Stimulated activated naive CD8-positive, alpha-beta T cell treated with anti-CD3 and anti-CD28 coated beads, Interleukin-15, Interleukin-2, amounts not matched to agents 100 ng/mL and 50 ng/mL, for 24 hours (primary cell): ENCODE data around the gene CDKAL1.

Experiments
- H3K27ac Mint-ChIP-seq: one replicate; pipeline ENCODE4 v1.8.0; 2021; ENCODE audit warnings: mild to moderate bottlenecking, mixed read lengths
- H3K27me3 Mint-ChIP-seq: one replicate; pipeline ENCODE4 v1.8.0; 2021; ENCODE audit warnings: mixed read lengths
- H3K36me3 Mint-ChIP-seq: one replicate; pipeline ENCODE4 v1.8.0; 2021; ENCODE audit warnings: low read depth, mixed read lengths
- H3K4me1 Mint-ChIP-seq: one replicate; pipeline ENCODE4 v1.8.0; 2021; ENCODE audit warnings: low read depth, mixed read lengths
- H3K4me3 Mint-ChIP-seq: one replicate; pipeline ENCODE4 v1.8.0; 2021; ENCODE audit warnings: mild to moderate bottlenecking, mixed read lengths
- H3K9me3 Mint-ChIP-seq: one replicate; pipeline ENCODE4 v1.8.0; 2021; ENCODE audit warnings: mixed read lengths

Gene CDKAL1

DNA sequence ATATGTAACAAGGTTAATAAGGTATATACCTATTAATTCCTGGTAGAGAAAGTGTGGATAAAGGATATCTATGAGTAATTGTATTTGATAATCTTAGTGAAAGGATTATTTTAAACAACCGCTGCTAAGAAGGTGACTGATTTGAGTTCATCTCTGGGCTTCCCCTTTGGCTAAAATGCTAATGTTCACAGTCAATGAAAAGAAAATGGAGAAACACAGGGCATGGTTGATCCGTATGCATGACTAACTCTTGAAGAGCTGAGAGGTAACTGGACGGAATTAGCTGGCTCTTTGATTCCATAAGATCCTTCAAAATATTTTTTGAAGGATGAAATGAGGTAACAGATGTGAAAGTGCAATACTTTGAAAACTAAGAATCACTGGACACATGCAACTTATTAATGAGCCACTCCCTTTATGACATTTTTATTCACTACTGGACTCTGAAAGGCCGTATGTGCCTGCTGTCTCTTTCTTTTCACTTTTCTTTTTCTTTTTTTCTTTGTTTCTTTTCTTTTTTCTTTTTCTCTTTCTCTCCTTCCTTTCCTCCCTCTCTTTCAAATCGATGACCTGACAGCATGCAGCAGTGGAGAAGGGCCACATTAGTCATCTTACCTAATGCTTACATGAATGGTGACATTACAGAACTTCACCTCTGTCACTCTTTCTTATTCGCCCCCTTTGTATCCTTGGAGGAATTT lies 464.6 kb downstream of the CDKAL1 start:
- H3K9me3 Mint-ChIP-seq, result peaks cover 2% of the 10 kb centered on the region
- no peaks in the 10 kb centered on the region for H3K27me3 Mint-ChIP-seq
- H3K4me1 Mint-ChIP-seq, result peaks cover 3% of the 10 kb centered on the region
- peaks cover 57% of the 10 kb centered on the region for H3K36me3 Mint-ChIP-seq
- peak overlapping the region; percentile 32 for H3K27ac Mint-ChIP-seq
- H3K4me3 Mint-ChIP-seq, result no peak overlapping the region

DNA sequence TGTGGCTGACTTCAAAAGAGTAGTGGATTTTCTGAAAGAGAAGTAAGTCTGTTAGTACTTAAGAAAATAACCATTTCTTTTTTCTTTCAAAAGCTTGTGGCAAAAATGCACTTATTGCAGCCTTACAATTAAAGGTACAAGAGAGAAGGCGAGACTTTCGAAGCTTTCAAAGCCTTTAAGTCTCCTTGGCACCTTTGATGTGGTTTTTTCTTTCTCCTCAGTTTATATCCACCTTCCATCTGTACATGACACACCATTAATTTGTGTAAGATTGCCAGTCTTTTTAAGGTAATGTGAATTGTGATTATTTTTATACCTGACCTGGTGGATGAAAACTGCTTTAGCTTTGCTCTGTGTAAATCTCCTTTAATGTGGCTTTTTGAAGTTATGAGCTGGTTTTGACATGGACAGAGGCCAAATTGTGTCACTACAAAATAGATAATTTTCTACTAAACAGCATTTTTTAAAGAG lies 466.1 kb downstream of the CDKAL1 start:
- H3K27ac Mint-ChIP-seq, result no peak overlapping the region
- peaks cover 8% of the 10 kb centered on the region for H3K4me1 Mint-ChIP-seq
- H3K4me3 Mint-ChIP-seq, result no peak overlapping the region
- H3K36me3 Mint-ChIP-seq, result peaks cover 52% of the 10 kb centered on the region
- no peaks in the 10 kb centered on the region for H3K27me3 Mint-ChIP-seq
- no peaks in the 10 kb centered on the region for H3K9me3 Mint-ChIP-seq

DNA sequence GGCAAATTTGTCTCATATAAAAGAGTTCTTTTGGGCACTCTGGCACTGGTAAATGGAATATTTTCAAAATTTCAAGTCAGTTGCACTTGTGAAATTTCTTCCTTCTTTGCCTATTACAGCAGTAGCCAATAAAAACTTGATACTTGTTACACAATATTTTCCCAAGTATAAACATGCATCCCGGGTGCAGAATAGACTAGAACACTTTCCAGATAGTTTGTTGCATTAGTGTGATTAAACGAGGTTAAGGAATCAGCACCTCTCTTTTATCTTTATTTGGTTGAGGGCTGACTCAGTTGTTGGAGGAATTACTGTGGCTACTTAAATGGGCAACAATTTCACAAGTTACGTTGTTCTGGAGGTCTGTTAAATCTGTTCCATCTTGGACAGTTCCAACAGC lies 467.5 kb downstream of the CDKAL1 start:
- H3K4me3 Mint-ChIP-seq, result no peak overlapping the region
- H3K27ac Mint-ChIP-seq, result no peak overlapping the region
- peaks cover 8% of the 10 kb centered on the region for H3K4me1 Mint-ChIP-seq
- H3K36me3 Mint-ChIP-seq, result peaks cover 56% of the 10 kb centered on the region
- H3K27me3 Mint-ChIP-seq, result no peaks in the 10 kb centered on the region
- peaks cover 6% of the 10 kb centered on the region for H3K9me3 Mint-ChIP-seq

DNA sequence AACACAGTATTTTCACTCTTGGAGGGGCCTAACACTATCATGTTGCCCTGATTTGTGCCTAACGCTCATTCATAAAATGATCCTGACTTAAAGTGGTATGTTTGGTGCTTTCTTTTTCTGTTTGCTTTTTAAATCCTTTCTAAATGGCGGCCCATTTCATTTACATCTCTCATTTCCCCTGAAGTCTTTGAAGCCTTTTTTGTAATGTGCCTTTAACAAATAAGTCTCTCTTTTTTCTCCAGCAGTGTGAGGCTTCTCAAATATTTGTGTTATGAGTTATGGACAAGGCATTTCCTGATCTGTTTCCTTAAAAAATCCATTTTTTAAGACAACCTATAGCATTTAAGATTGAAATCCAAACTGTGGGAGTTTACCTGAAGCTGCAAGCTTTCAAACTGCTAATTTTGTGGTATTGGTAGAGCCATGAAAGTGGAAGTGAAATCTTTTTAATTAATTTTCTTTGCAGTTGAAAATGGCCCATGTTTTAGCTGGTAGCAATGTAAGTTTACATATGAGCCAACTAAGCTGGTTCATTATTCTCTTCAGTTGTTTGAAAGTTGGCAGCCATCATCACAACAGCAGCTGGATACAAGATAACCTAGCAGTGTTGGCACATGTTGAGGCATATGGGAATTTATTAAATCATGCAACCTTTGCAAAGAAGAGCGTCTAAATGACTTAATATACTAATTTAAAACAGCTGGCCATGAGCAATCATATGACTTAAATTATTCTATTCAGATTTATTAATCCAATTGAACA lies 469.7 kb downstream of the CDKAL1 start:
- Mint-ChIP-seq H3K27me3 (no peaks in the 10 kb centered on the region), H3K36me3 (peaks cover 61% of the 10 kb centered on the region), H3K9me3 (peaks cover 8% of the 10 kb centered on the region), H3K27ac (no peak overlapping the region), H3K4me1 (peaks cover 8% of the 10 kb centered on the region), H3K4me3 (no peak overlapping the region)

DNA sequence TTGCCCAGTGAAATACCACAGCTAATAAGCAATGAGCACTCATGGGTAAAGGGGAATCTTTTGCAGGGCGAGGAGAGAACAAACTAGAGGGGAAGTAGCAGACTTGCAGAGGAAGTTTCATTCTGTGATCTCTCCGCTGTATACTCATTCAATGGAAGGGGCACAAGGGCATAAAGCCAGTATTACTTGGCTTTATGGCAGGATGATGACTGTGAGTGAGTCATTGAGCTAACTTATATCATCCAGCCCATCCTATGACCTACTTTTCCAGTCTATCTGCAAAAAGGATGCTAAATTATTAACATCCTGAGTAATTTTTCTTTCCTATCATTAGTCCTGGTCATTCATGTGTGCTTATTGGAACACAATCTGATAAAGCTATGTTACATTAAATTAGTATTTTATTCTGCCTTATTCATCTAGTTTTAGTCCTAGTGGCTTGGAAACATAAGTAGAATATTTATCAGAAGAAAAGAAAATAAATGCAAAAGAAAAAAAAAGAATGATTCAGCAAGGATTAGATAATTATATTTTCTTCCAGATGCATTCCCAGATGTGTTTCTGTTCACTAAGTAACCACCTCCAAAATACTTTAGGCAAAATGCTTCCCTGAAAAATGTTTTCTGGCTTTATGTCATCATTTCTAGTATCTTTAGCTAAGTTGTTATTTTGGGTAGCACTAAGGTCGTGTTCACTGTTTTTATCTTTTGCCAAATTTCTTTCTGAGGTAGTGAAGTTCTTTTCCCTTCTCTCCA lies 471.7 kb downstream of the CDKAL1 start:
- peaks cover 8% of the 10 kb centered on the region for H3K9me3 Mint-ChIP-seq
- H3K4me3 Mint-ChIP-seq, result no peak overlapping the region
- H3K4me1 Mint-ChIP-seq, result peaks cover 8% of the 10 kb centered on the region
- H3K27me3 Mint-ChIP-seq, result no peaks in the 10 kb centered on the region
- H3K27ac Mint-ChIP-seq, result no peak overlapping the region
- H3K36me3 Mint-ChIP-seq, result peaks cover 54% of the 10 kb centered on the region

DNA sequence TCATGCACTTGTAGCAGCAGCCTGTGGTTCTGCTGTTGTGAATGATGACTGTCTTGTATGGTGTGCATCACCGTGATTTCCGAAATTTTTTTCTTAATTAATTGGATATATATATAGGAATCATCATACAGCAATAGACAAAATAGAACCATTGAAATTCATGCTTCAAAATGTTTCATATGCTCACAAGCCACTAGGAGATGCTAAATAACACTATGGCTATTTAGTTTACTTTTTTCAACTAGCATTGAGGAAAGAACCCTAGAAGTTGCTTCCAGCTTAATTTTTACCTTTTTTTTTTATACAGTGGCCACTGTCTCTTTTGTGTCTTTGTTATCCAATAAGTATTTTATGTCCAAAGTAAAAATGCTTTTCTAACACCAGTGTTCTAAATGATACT lies 485.4 kb downstream of the CDKAL1 start:
- peaks cover 3% of the 10 kb centered on the region for H3K4me1 Mint-ChIP-seq
- H3K4me3 Mint-ChIP-seq, result no peak overlapping the region
- no peak overlapping the region for H3K27ac Mint-ChIP-seq
- H3K9me3 Mint-ChIP-seq, result peaks cover 18% of the 10 kb centered on the region
- H3K27me3 Mint-ChIP-seq, result no peaks in the 10 kb centered on the region
- H3K36me3 Mint-ChIP-seq, result peaks cover 36% of the 10 kb centered on the region

DNA sequence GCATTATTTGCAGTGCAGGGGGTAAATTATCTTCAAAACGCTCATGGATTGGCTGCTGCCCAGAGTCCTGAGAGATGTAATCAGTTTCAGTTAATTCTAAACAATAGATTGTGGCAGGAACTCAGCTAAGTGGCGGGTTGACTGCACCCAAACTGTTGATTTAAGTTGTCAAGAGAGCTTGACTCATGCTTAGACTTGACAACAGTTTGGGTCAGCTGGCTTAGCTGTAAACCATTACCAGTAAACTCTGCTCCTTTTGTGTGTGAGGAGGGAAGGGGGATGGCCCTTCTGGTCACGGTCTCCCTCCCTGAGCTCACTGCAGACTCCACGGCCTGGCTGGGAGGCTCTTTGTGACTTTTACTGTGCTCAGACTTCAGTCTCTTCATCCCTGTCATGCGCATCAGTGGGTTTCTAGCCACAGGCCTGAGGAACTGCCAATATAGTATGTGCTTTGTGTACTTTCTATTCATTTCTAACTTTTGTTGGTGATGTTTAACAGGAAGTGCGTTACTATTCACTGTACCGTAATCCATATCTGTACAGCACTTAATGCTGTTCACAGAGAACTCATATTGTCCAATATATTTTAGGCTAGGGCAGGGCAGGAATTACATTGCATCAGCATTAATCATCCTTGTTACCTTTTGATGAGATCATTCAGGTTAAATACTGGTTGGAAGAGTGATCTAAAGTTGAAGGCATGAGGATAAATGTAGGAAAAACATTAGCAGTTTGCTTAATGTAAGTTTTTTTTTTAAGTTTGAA lies 488.3 kb downstream of the CDKAL1 start:
- Mint-ChIP-seq H3K36me3 (peaks cover 36% of the 10 kb centered on the region), H3K4me1 (peaks cover 3% of the 10 kb centered on the region), H3K9me3 (peaks cover 22% of the 10 kb centered on the region), H3K4me3 (no peak overlapping the region), H3K27me3 (no peaks in the 10 kb centered on the region), H3K27ac (no peak overlapping the region)

DNA sequence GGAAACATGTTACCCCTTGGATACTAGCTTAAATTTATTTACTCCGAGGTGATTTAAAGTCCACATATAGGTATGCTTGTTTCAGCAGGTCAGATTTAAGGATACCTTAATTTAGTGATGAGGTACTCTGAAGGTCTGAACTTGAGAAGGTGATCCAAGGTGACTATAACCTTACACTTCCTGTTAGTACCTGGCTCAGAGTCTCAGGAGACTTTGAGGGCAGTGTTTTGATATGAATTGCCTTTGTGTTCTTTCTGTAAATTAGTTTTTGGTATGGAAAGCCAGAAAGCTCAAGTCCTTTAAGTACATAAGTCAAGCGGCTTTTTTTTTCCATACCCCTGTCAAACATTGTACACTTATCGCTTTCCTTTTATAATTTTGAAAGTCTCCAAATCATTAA lies 489.0 kb downstream of the CDKAL1 start:
- peaks cover 25% of the 10 kb centered on the region for H3K9me3 Mint-ChIP-seq
- no peak overlapping the region for H3K4me3 Mint-ChIP-seq

DNA sequence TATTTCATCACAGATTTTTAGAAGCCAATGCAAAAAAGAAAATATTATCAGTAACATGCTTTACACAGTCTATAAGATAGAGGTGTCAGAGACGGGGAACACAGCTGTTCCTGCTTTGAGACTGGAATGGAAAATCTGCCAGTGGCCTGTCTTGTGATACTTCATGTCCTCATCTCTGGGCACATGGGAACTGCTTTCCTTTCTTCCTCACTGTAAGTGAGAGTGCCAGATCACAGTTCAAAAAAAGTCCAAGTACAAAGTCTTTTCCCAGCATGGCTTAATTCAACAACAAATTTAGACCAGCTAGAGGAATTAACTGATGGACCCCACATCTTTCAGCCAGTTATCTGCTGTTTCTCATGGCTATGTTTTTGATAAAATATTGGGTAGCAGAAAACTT lies 490.4 kb downstream of the CDKAL1 start:
- H3K36me3 Mint-ChIP-seq, result peaks cover 54% of the 10 kb centered on the region
- no peak overlapping the region for H3K4me3 Mint-ChIP-seq
- no peak overlapping the region for H3K27ac Mint-ChIP-seq
- peaks cover 25% of the 10 kb centered on the region for H3K9me3 Mint-ChIP-seq
- peaks cover 3% of the 10 kb centered on the region for H3K4me1 Mint-ChIP-seq
- no peaks in the 10 kb centered on the region for H3K27me3 Mint-ChIP-seq

More for the DNA sequence above, 489.0 kb downstream of the CDKAL1 start:
- no peaks in the 10 kb centered on the region for H3K27me3 Mint-ChIP-seq
- peaks cover 43% of the 10 kb centered on the region for H3K36me3 Mint-ChIP-seq
- no peak overlapping the region for H3K27ac Mint-ChIP-seq
- H3K4me1 Mint-ChIP-seq, result peaks cover 3% of the 10 kb centered on the region

DNA sequence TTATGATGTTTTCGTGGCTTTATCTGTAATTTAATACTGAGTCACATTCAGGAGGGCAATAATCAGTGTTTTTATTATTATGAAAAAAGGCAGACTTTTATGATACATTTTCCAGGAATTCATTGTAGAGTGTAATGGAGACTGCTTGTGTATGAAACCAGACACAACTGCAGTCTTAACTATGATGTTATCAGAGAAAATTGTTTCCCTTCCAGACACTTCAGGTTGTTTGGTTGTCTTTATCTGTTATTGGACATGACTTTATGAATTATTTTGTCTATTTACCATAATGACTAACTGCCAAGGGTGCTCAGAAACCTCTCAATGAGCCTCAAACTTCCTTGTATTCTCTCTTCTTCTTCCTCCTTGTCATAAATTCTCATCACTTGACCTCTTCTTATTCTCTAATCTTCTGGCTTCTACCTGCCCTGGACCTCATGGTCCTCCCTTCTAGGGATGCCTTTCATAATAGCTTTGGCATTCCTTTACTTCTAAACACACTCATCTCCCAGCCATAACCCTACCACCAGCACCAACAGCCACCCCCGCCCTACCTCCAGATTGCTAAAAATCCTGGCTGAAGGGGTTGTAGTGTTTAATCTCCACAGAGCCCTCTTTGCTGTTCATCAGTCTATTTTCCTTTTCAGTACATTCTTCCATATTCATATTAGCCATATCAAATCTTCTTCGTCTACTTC lies 492.5 kb downstream of the CDKAL1 start:
- peaks cover 3% of the 10 kb centered on the region for H3K4me1 Mint-ChIP-seq
- no peak overlapping the region for H3K4me3 Mint-ChIP-seq
- H3K36me3 Mint-ChIP-seq, result peaks cover 58% of the 10 kb centered on the region
- no peak overlapping the region for H3K27ac Mint-ChIP-seq
- H3K9me3 Mint-ChIP-seq, result peaks cover 21% of the 10 kb centered on the region
- no peaks in the 10 kb centered on the region for H3K27me3 Mint-ChIP-seq

DNA sequence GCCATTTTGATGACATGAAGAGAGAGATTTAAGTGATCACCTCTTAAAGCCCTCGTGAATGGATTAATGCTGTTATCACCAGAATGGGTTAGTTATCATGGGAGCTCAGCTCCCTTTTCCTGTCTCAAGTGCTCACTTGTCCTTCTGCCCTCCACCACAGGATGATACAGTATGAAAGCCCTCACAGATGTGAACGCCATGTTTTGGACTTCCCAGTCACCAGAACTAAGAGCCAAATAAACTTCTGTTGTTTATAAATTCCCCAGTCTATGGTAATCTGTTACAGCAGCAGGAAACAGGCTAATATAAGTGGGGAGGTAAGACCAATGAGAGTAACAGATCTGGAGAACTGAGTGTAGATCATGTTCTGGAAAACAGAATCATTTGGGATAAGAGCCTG lies 493.2 kb downstream of the CDKAL1 start:
- Mint-ChIP-seq H3K4me1 (peaks cover 3% of the 10 kb centered on the region), H3K36me3 (peaks cover 50% of the 10 kb centered on the region), H3K27me3 (no peaks in the 10 kb centered on the region), H3K9me3 (peaks cover 16% of the 10 kb centered on the region), H3K4me3 (no peak overlapping the region), H3K27ac (no peak overlapping the region)

DNA sequence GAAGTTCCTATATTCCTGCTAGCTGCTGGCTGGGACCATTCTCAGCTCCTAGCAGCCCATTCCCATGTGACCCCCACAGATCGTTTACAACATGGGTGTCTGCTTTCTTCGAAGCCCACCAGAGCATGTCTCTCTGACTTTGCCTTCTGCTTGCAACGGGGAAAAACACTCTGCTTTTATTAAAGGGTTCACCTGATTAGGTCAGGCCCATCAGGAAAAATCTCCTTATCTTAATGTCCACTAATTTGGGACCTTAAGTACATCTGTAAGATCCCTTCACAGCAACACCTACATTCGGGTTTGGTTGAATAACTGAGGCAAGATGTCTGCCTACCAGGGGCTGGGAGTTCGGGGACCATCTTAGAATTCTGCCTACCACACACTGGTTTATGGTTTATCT lies 496.9 kb downstream of the CDKAL1 start:
- Mint-ChIP-seq H3K4me3 (no peak overlapping the region), H3K36me3 (peaks cover 42% of the 10 kb centered on the region), H3K27me3 (no peaks in the 10 kb centered on the region), H3K4me1 (no peaks in the 10 kb centered on the region), H3K9me3 (peaks cover 13% of the 10 kb centered on the region), H3K27ac (no peak overlapping the region)

DNA sequence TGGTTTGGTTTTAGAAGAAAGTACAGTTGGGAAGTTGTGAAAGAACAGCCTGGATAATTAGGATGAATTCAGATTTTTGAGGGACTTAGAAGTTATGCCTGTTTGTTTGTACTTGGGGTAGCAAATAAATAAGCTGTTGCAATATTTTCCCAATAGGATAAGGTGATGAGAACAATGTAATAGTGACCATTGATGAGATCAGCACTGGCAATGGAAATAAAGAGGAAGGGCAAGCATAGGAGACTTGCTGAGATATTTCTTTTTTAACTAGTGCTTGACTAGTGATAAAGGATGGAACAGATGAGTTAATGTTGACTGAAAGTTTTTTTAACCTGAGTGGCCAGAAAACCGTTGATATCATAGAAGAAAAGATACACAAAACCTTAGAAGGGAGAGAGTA lies 498.8 kb downstream of the CDKAL1 start:
- Mint-ChIP-seq H3K36me3 (peaks cover 35% of the 10 kb centered on the region), H3K9me3 (no peaks in the 10 kb centered on the region), H3K27me3 (no peaks in the 10 kb centered on the region), H3K4me1 (peaks cover 5% of the 10 kb centered on the region), H3K4me3 (no peak overlapping the region), H3K27ac (no peak overlapping the region)

DNA sequence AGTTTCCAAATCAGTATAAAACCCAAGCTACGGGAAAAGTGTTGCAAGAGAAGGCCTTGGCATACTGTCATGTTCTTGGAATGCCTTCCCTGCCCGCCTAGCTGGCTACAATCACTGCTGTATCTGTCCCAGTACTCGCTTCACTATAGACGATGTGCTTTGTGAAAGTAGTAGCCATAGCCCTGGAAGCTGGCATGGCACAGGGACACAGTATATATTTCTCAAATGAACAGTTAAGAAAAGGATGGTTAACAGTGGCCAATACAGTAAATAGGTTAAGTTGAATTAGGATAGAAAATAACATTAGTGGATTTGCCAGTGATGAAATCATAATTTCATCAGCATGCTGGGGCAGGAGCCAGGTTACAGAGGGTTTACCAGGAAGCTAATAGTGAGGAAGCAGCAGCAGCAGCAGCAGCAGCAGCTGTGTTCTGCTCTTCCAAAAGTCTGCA lies 499.3 kb downstream of the CDKAL1 start:
- no peaks in the 10 kb centered on the region for H3K27me3 Mint-ChIP-seq
- H3K27ac Mint-ChIP-seq, result no peak overlapping the region
- no peaks in the 10 kb centered on the region for H3K9me3 Mint-ChIP-seq
- peaks cover 5% of the 10 kb centered on the region for H3K4me1 Mint-ChIP-seq
- H3K36me3 Mint-ChIP-seq, result peaks cover 34% of the 10 kb centered on the region
- H3K4me3 Mint-ChIP-seq, result no peak overlapping the region
